HepG2 (cell line): ENCODE measurements around the gene CDH23. TPM values are rescaled to one million over a fixed set of nuclear protein-coding genes. Genes with fewer than 3 reads are reported as not detected.

ENCODE experiments used
- ATAC-seq: fragments of 200-7000 bp; cut with Tn5 transposase; 3 replicates; pipeline ENCODE4 v1.9.1; 2020; ENCODE audit warnings: mild to moderate bottlenecking, moderate library complexity
- BruUV-seq: library from RNA; stranded (reverse); fragments of 400-500 nt; replicated peaks from 2 replicates; lab custom pipeline; 2021; lab: Mats Ljungman, UMichigan
- CTCF ChIA-PET: fragments of 300-600 bp; formaldehyde crosslinking; extraction: SDS; loops from one replicate; lab custom pipeline; 2021; ENCODE audit warnings: low total read pairs, inconsistent platforms, low intra/inter-chr PET ratio; lab: Yijun Ruan, JAX
- POLR2A ChIA-PET: fragments of 350-600 bp; sonication (Branson Sonifier 250); formaldehyde crosslinking; loops from one replicate; lab custom pipeline; 2020; ENCODE audit warnings: antibody characterized with exemption, inconsistent platforms; lab: Yijun Ruan, JAX
- DNase-seq: peaks from one replicate; pipeline ENCODE4 v3.0.0-alpha.2; 2015; ENCODE audit warnings: low spot score
- FAIRE-seq: peaks from 3 replicates; lab custom pipeline; 2011; peaks lifted over from hg19 to GRCh38; lab: Jason Lieb, UNC
- H2AFZ ChIP-seq: one replicate; pipeline ENCODE4 v1.6.1; 2011; ENCODE audit warnings: low read length, inconsistent platforms
- H3K27ac ChIP-seq: fragments of 300-600 bp; 3 replicates; pipeline ENCODE4 v1.8.0; 2011; ENCODE audit warnings: mixed run types, mild to moderate bottlenecking, mixed read lengths, low read length, inconsistent platforms; ENCODE audit not compliant: insufficient read depth; ENCODE audit errors: extremely low read length
- H3K27me3 ChIP-seq, 2 experiments: fragments of 200-600 bp in 1 of 2; 2 replicates in 1 of 2; 3 replicates in 1 of 2; pipeline versions ENCODE4 v1.6.0 to v1.8.0; 2011; ENCODE audit warnings: low read length in 2 of 2, mild to moderate bottlenecking in 2 of 2, moderate library complexity in 2 of 2, inconsistent platforms in 1 of 2; ENCODE audit not compliant: insufficient read depth in 2 of 2, control insufficient read depth in 1 of 2
- H3K36me3 ChIP-seq, 2 experiments: fragments of 200-600 bp in 1 of 2; replicated peaks in 1 of 2; 2 replicates in 1 of 2; 3 replicates in 1 of 2; pipeline versions ENCODE4 v1.5.1 to v1.8.0; 2011; ENCODE audit warnings: low read length in 2 of 2, inconsistent platforms in 1 of 2; ENCODE audit not compliant: insufficient read depth in 2 of 2, control insufficient read depth in 1 of 2
- H3K4me1 ChIP-seq: 2 replicates; pipeline ENCODE4 v1.5.1; 2012; ENCODE audit warnings: low read length, inconsistent platforms; ENCODE audit not compliant: insufficient read depth
- H3K4me2 ChIP-seq: 2 replicates; pipeline ENCODE4 v1.6.0; 2011; ENCODE audit warnings: low read depth, low read length, inconsistent platforms
- H3K4me3 ChIP-seq, 3 experiments: fragments of 200-600 bp in 1 of 3; sonication (generic), shearing (Covaris generic) in 1 of 3; replicated peaks in 1 of 3; 2 replicates each; pipeline ENCODE4 v1.5.1; 2011 to 2016; ENCODE audit warnings: low read length in 3 of 3, inconsistent platforms in 2 of 3, low read depth in 2 of 3, mild to moderate bottlenecking in 2 of 3, control low read depth in 1 of 3, mixed read lengths in 1 of 3; ENCODE audit not compliant: insufficient read depth in 1 of 3
- H3K79me2 ChIP-seq: one replicate; pipeline ENCODE4 v1.6.1; 2011; ENCODE audit warnings: low read length, inconsistent platforms; ENCODE audit not compliant: insufficient read depth
- H3K9ac ChIP-seq: 2 replicates; pipeline ENCODE4 v1.6.0; 2011; ENCODE audit warnings: mild to moderate bottlenecking, low read depth, low read length, inconsistent platforms; ENCODE audit not compliant: insufficient read depth
- H3K9me3 ChIP-seq: 2 replicates; pipeline ENCODE4 v1.5.1; 2012; ENCODE audit warnings: mild to moderate bottlenecking, low read length
- H4K20me1 ChIP-seq: 2 replicates; pipeline ENCODE4 v1.6.0; 2011; ENCODE audit warnings: inconsistent platforms, mild to moderate bottlenecking, low read length, moderate library complexity; ENCODE audit not compliant: insufficient read depth
- ASH2L ChIP-seq: fragments of 300-600, 200-600 bp; sonication (generic); IDR thresholded peaks from 2 replicates; pipeline ENCODE4 v1.7.0; 2017; ENCODE audit warnings: low read depth, mild to moderate bottlenecking, moderate library complexity, mixed read lengths, low read length; ENCODE audit not compliant: insufficient read length
- ELF1 ChIP-seq: sonication (generic); formaldehyde crosslinking; IDR thresholded peaks from 2 replicates; pipeline ENCODE4 v1.4.0; 2020; ENCODE audit warnings: missing genetic modification reagents
- GLI4 ChIP-seq: sonication (generic); formaldehyde crosslinking; IDR thresholded peaks from 2 replicates; pipeline ENCODE4 v1.5.1; 2020; ENCODE audit warnings: missing genetic modification reagents, mild to moderate bottlenecking, moderate library complexity, borderline replicate concordance
- HMGXB4 ChIP-seq, 2 experiments: sonication (generic) in 1 of 2; formaldehyde crosslinking in 1 of 2; IDR thresholded peaks; 2 replicates each; pipeline versions ENCODE4 v1.4.0 to v1.6.1; 2018 to 2020; ENCODE audit warnings: missing genetic modification reagents in 2 of 2, borderline replicate concordance in 1 of 2, low read depth in 1 of 2, mild to moderate bottlenecking in 1 of 2, missing biosample characterization in 1 of 2
- HNRNPLL ChIP-seq: fragments of 200-400 bp; formaldehyde crosslinking; IDR thresholded peaks from 2 replicates; pipeline ENCODE4 v1.6.1; 2017; ENCODE audit warnings: mild to moderate bottlenecking, low read depth, low read length; ENCODE audit not compliant: poor library complexity, severe bottlenecking
- MAFG ChIP-seq: sonication (generic); formaldehyde crosslinking; IDR thresholded peaks from 2 replicates; pipeline ENCODE4 v1.5.1; 2020; ENCODE audit warnings: mild to moderate bottlenecking, missing genetic modification reagents
- PAXIP1 ChIP-seq: sonication (generic); formaldehyde crosslinking; conservative IDR thresholded peaks from 2 replicates; pipeline ENCODE4 v1.4.0; 2020; ENCODE audit warnings: mild to moderate bottlenecking, missing genetic modification reagents, moderate library complexity
- SATB2 ChIP-seq: sonication (generic); formaldehyde crosslinking; IDR thresholded peaks from 2 replicates; pipeline ENCODE4 v1.5.0; 2020; ENCODE audit warnings: missing genetic modification reagents
- TFDP1 ChIP-seq: IDR thresholded peaks from 2 replicates; pipeline ENCODE4 v1.6.1; 2016; ENCODE audit warnings: missing compliant biosample characterization, missing genetic modification reagents, borderline replicate concordance
- WGBS: methylation state at CpG from one replicate; pipeline ENCODE4 v1.1.6; 2017; ENCODE audit warnings: low lambda C conversion rate; 5-methylcytosine and 5-hydroxymethylcytosine counted together
- in situ Hi-C: cut with HindIII; loops from 2 replicates; pipeline ENCODE4 v1.10.0; 2017; ENCODE audit warnings: low pct_unique_long_range_greater_than_20kb; ENCODE audit not compliant: extremely low pct_ligation_motif_present
- intact Hi-C: fragments of 100-400 bp; cut with micrococcal nuclease; formaldehyde crosslinking; loops from one replicate; pipeline ENCODE4 v1.10.0; 2022; ENCODE audit not compliant: unreplicated experiment
- polyA plus RNA-seq, 8 experiments: library from polyadenylated mRNA; depleted of rRNA in 3 of 8; stranded (reverse) in 7 of 8; unstranded in 1 of 8; fragments of >200 nt; fragmentation: Illumina TruSeq in 4 of 8; extraction: Trizol in 4 of 8; gene quantifications; 2 replicates each; pipeline versions ENCODE4 v1.2.1 to v1.2.3, GENCODE V29; 2011 to 2016; ENCODE audit warnings: low read depth in 4 of 8, missing spikeins in 1 of 8, mixed read lengths in 1 of 8; ENCODE audit not compliant: insufficient read depth in 1 of 8
- total RNA-seq, 5 experiments: library from RNA; depleted of rRNA; stranded (reverse); fragments of >200 nt; fragmentation: Illumina TruSeq; extraction: Trizol; gene quantifications; 2 replicates each; pipeline ENCODE4 v1.2.3, GENCODE V29; 2016; ENCODE audit warnings: low read depth in 1 of 5
- TF ChIP-seq, protein P1 (sequence below): sonication (generic); formaldehyde crosslinking; IDR thresholded peaks from 2 replicates; pipeline ENCODE4 v1.5.1; 2020; ENCODE audit warnings: mild to moderate bottlenecking, moderate library complexity, missing genetic modification reagents

Gene CDH23
- total and polyA plus RNA-seq, 2 of the 13 experiments (the other 11 are each of a cell fraction or from before 2014, with no cell fraction given): 0.13 TPM; not detected in 1

GRCh38 chr10:71829896-71830295, 433.2 kb downstream of the CDH23 start:
- DNase-seq: no peak
- Histone ChIP-seq H3K27me3 (no peaks in the 10 kb centered on the region), H3K27ac (no peak overlapping the region), H3K4me3 (no peak overlapping the region), H4K20me1 (peaks cover 22% of the 10 kb centered on the region), H2AFZ (no peak overlapping the region), H3K79me2 (peaks cover 25% of the 10 kb centered on the region), H3K9ac (no peak overlapping the region), H3K36me3 (peaks cover 57 to 86% of the 10 kb centered on the region in 2 experiments), H3K4me2 (no peak overlapping the region), H3K9me3 (no peaks in the 10 kb centered on the region), H3K4me1 (no peaks in the 10 kb centered on the region)
- in situ Hi-C loops: no loop called here
- intact Hi-C loops: loop anchor here (10.0 kb wide), 1 partner anchor 215 kb away; no protein-coding TSS in a partner anchor
- ChIA-PET POLR2A (no interaction called here), CTCF (no interaction called here)
- no peak for FAIRE-seq
- TF ChIP-seq ASH2L (no peak), PAXIP1 (no peak), HMGXB4 (CRISPR knock-in tag; IDR thresholded peaks at IDR 0.05; ENCODE audit: borderline replicate concordance in 1 of 2, low read depth in 1 of 2) (no peak), TFDP1 (CRISPR knock-in tag) (no peak), SATB2 (CRISPR knock-in tag) (no peak), GLI4 (no peak), ELF1 (CRISPR knock-in tag) (no peak), MAFG (CRISPR knock-in tag) (no peak), HNRNPLL (no peak)
- TF ChIP-seq, protein P1, sequence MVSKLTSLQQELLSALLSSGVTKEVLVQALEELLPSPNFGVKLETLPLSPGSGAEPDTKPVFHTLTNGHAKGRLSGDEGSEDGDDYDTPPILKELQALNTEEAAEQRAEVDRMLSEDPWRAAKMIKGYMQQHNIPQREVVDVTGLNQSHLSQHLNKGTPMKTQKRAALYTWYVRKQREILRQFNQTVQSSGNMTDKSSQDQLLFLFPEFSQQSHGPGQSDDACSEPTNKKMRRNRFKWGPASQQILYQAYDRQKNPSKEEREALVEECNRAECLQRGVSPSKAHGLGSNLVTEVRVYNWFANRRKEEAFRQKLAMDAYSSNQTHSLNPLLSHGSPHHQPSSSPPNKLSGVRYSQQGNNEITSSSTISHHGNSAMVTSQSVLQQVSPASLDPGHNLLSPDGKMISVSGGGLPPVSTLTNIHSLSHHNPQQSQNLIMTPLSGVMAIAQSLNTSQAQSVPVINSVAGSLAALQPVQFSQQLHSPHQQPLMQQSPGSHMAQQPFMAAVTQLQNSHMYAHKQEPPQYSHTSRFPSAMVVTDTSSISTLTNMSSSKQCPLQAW (CRISPR knock-in tag): no peak
- no TSS peak for BruUV-seq
- ATAC-seq: no peak
- WGBS: 98% methylated on average over 5 of the region's 5 CpGs
